A549 (cell line): ENCODE data around the gene SHISAL1.

Source experiments
- BCL3 ChIP-seq: fragments of >200 bp; sonication (Bioruptor Twin); formaldehyde crosslinking; IDR thresholded peaks from 3 replicates; pipeline ENCODE4 v1.6.1; 2016
- CBX8 ChIP-seq: fragments of 200-600 bp; sonication (generic); IDR thresholded peaks from 2 replicates; pipeline ENCODE4 v1.6.1; 2016
- CEBPB ChIP-seq, 2 experiments: fragments of >200 bp in 1 of 2; sonication (Bioruptor Twin) in 1 of 2; formaldehyde crosslinking in 1 of 2; IDR thresholded peaks; 2 replicates each; pipeline ENCODE4 v1.6.1; 2012 to 2016
- CTCF ChIP-seq: fragments of >200 bp; sonication (Bioruptor Twin); formaldehyde crosslinking; IDR thresholded peaks from 3 replicates; pipeline ENCODE4 v1.5.1; 2016
- JUN ChIP-seq, 2 experiments: fragments of >200 bp; sonication (Bioruptor Twin); formaldehyde crosslinking; IDR thresholded peaks; 2 replicates in 1 of 2; 3 replicates in 1 of 2; pipeline ENCODE4 v1.6.1; 2016 to 2017
- SMC3 ChIP-seq: fragments of >200 bp; sonication (Bioruptor Twin); formaldehyde crosslinking; IDR thresholded peaks from 3 replicates; pipeline ENCODE4 v1.6.1; 2018; ENCODE audit warnings: inconsistent platforms

- no peak for TF ChIP-seq CBX8
- TF ChIP-seq CTCF = no peak
- TF ChIP-seq SMC3 = no peak
- no peak for TF ChIP-seq CEBPB (IDR thresholded peaks at IDR 0.05)
- TF ChIP-seq JUN (IDR thresholded peaks at IDR 0.05) = no peak
- TF ChIP-seq BCL3 = no peak
Measured at GRCh38 chr22:44340271-44341239, 27.8 kb upstream of the SHISAL1 start.
